Central memory CD8-positive, alpha-beta T cell (primary cell): Measurements from ENCODE around the gene MYOG.

ENCODE experiments used
- ATAC-seq: fragments of 150-1000 bp; cut with Tn5 transposase; replicated peaks from 2 replicates; pipeline ENCODE4 v1.10.0; 2022; ENCODE audit warnings: mild to moderate bottlenecking, moderate FRiP score, moderate number of reproducible peaks; ENCODE audit not compliant: poor library complexity, severe bottlenecking; ENCODE audit errors: extremely low read depth
- DNase-seq, 2 donors: peaks; one replicate each; pipeline ENCODE4 v3.0.0; 2021; ENCODE audit warnings: low spot score in 2 of 2
- H3K27ac Mint-ChIP-seq: one replicate; pipeline ENCODE4 v1.8.0; 2022; ENCODE audit warnings: low read depth, mild to moderate bottlenecking, moderate library complexity, mixed read lengths
- H3K27me3 Mint-ChIP-seq: one replicate; pipeline ENCODE4 v1.8.0; 2022; ENCODE audit warnings: mixed read lengths
- H3K36me3 Mint-ChIP-seq: one replicate; pipeline ENCODE4 v1.8.0; 2022; ENCODE audit warnings: mild to moderate bottlenecking, moderate library complexity, mixed read lengths; ENCODE audit not compliant: insufficient read depth
- H3K4me1 Mint-ChIP-seq: one replicate; pipeline ENCODE4 v1.8.0; 2022; ENCODE audit warnings: mixed read lengths
- H3K4me3 Mint-ChIP-seq: one replicate; pipeline ENCODE4 v1.8.0; 2022; ENCODE audit warnings: mild to moderate bottlenecking, moderate library complexity, mixed read lengths
- H3K9me3 Mint-ChIP-seq: one replicate; pipeline ENCODE4 v1.8.0; 2022; ENCODE audit warnings: mixed read lengths

Gene MYOG

GRCh38 chr1:203124546-203125317 lies 38.9 kb upstream of the MYOG start:
- H3K27ac Mint-ChIP-seq, result no peak overlapping the region
- H3K4me3 Mint-ChIP-seq, result no peak overlapping the region
- DNase-seq (no peak), ATAC-seq (no peak)
- peaks cover 95% of the 10 kb centered on the region for H3K27me3 Mint-ChIP-seq
- no peaks in the 10 kb centered on the region for H3K9me3 Mint-ChIP-seq
- H3K4me1 Mint-ChIP-seq, result peaks cover 14% of the 10 kb centered on the region
- no peaks in the 10 kb centered on the region for H3K36me3 Mint-ChIP-seq

GRCh38 chr1:203124011-203124410 lies 38.2 kb upstream of the MYOG start:
- Mint-ChIP-seq H3K9me3 (no peaks in the 10 kb centered on the region), H3K27me3 (peaks cover 95% of the 10 kb centered on the region), H3K4me1 (peaks cover 14% of the 10 kb centered on the region), H3K4me3 (no peak overlapping the region), H3K36me3 (no peaks in the 10 kb centered on the region), H3K27ac (no peak overlapping the region)
- DNase-seq, result no peak
- no peak for ATAC-seq

GRCh38 chr1:203122159-203122558 lies 36.3 kb upstream of the MYOG start:
- H3K27me3 Mint-ChIP-seq, result peaks cover 95% of the 10 kb centered on the region
- peaks cover 6% of the 10 kb centered on the region for H3K4me1 Mint-ChIP-seq
- H3K36me3 Mint-ChIP-seq, result no peaks in the 10 kb centered on the region
- no peaks in the 10 kb centered on the region for H3K9me3 Mint-ChIP-seq
- DNase-seq (no peak), ATAC-seq (no peak)
- no peak overlapping the region for H3K4me3 Mint-ChIP-seq
- no peak overlapping the region for H3K27ac Mint-ChIP-seq

GRCh38 chr1:203121186-203122015 lies 35.6 kb upstream of the MYOG start:
- H3K27me3 Mint-ChIP-seq, result peaks cover 95% of the 10 kb centered on the region
- no peak overlapping the region for H3K4me3 Mint-ChIP-seq
- H3K4me1 Mint-ChIP-seq, result no peaks in the 10 kb centered on the region
- H3K9me3 Mint-ChIP-seq, result no peaks in the 10 kb centered on the region
- no peaks in the 10 kb centered on the region for H3K36me3 Mint-ChIP-seq
- no peak for ATAC-seq
- DNase-seq, result no peak
- H3K27ac Mint-ChIP-seq, result no peak overlapping the region

- DNase-seq (no peak), ATAC-seq (no peak)
- Mint-ChIP-seq H3K4me3 (no peak overlapping the region), H3K27ac (no peak overlapping the region), H3K9me3 (no peaks in the 10 kb centered on the region), H3K27me3 (peaks cover 94% of the 10 kb centered on the region), H3K4me1 (no peaks in the 10 kb centered on the region), H3K36me3 (no peaks in the 10 kb centered on the region)
Measured at GRCh38 chr1:203120325-203121153, 34.7 kb upstream of the MYOG start.

- Mint-ChIP-seq H3K36me3 (no peaks in the 10 kb centered on the region), H3K4me1 (no peaks in the 10 kb centered on the region), H3K27ac (no peak overlapping the region), H3K9me3 (no peaks in the 10 kb centered on the region), H3K4me3 (no peak overlapping the region), H3K27me3 (peaks cover 72% of the 10 kb centered on the region)
- ATAC-seq, result no peak
- DNase-seq, result peak in 1 of 2 donors; percentile 6
Measured at GRCh38 chr1:203117611-203118575, 32.1 kb upstream of the MYOG start.

- no peaks in the 10 kb centered on the region for H3K9me3 Mint-ChIP-seq
- H3K4me3 Mint-ChIP-seq, result no peak overlapping the region
- no peaks in the 10 kb centered on the region for H3K4me1 Mint-ChIP-seq
- no peaks in the 10 kb centered on the region for H3K36me3 Mint-ChIP-seq
- H3K27ac Mint-ChIP-seq, result no peak overlapping the region
- no peak for ATAC-seq
- DNase-seq, result peak in 1 of 2 donors; percentile 6
- peaks cover 57% of the 10 kb centered on the region for H3K27me3 Mint-ChIP-seq
Measured at GRCh38 chr1:203116091-203116820, 30.4 kb upstream of the MYOG start.

GRCh38 chr1:203114202-203114601 lies 28.4 kb upstream of the MYOG start:
- H3K9me3 Mint-ChIP-seq, result no peaks in the 10 kb centered on the region
- H3K4me1 Mint-ChIP-seq, result no peaks in the 10 kb centered on the region
- ATAC-seq (no peak), DNase-seq (peak in 1 of 2 donors; percentile 3)
- H3K36me3 Mint-ChIP-seq, result no peaks in the 10 kb centered on the region
- H3K27me3 Mint-ChIP-seq, result peaks cover 48% of the 10 kb centered on the region
- H3K27ac Mint-ChIP-seq, result no peak overlapping the region
- no peak overlapping the region for H3K4me3 Mint-ChIP-seq

GRCh38 chr1:203113308-203113707 lies 27.5 kb upstream of the MYOG start:
- Mint-ChIP-seq H3K4me1 (no peaks in the 10 kb centered on the region), H3K4me3 (no peak overlapping the region), H3K27ac (no peak overlapping the region), H3K27me3 (peaks cover 48% of the 10 kb centered on the region), H3K36me3 (no peaks in the 10 kb centered on the region), H3K9me3 (no peaks in the 10 kb centered on the region)
- no peak for ATAC-seq
- no peak for DNase-seq

GRCh38 chr1:203112475-203112874 lies 26.7 kb upstream of the MYOG start:
- H3K36me3 Mint-ChIP-seq, result no peaks in the 10 kb centered on the region
- H3K27ac Mint-ChIP-seq, result no peak overlapping the region
- DNase-seq (no peak), ATAC-seq (no peak)
- H3K4me3 Mint-ChIP-seq, result no peak overlapping the region
- no peaks in the 10 kb centered on the region for H3K4me1 Mint-ChIP-seq
- peaks cover 48% of the 10 kb centered on the region for H3K27me3 Mint-ChIP-seq
- H3K9me3 Mint-ChIP-seq, result no peaks in the 10 kb centered on the region

GRCh38 chr1:203104789-203105390 lies 19.1 kb upstream of the MYOG start:
- H3K4me3 Mint-ChIP-seq, result no peak overlapping the region
- DNase-seq (no peak), ATAC-seq (no peak)
- no peaks in the 10 kb centered on the region for H3K36me3 Mint-ChIP-seq
- H3K9me3 Mint-ChIP-seq, result peaks cover 9% of the 10 kb centered on the region
- H3K4me1 Mint-ChIP-seq, result no peaks in the 10 kb centered on the region
- H3K27me3 Mint-ChIP-seq, result peaks cover 78% of the 10 kb centered on the region
- H3K27ac Mint-ChIP-seq, result no peak overlapping the region
